DND-41 (cell line): ENCODE data around the gene SYNGR3.

Source experiments
- CTCF ChIP-seq: IDR thresholded peaks from 2 replicates; pipeline ENCODE4 v1.5.1; 2012; ENCODE audit warnings: borderline replicate concordance, low read length, moderate library complexity, mild to moderate bottlenecking; ENCODE audit not compliant: poor library complexity, severe bottlenecking; ENCODE audit errors: extremely low read depth
- EZH2 ChIP-seq: IDR thresholded peaks from 3 replicates; pipeline ENCODE4 v1.6.1; 2012; ENCODE audit warnings: borderline replicate concordance, low read depth, mild to moderate bottlenecking, moderate library complexity, low read length, inconsistent platforms; ENCODE audit not compliant: severe bottlenecking

- TF ChIP-seq CTCF (no peak), EZH2 (no peak)
Measured at GRCh38 chr16:1976951-1977874, 12.6 kb upstream of the SYNGR3 start.
